Inflammatory macrophage (primary cell): ENCODE data around the gene CEACAM21.

Experiments
- DNase-seq, 2 donors: peaks; one replicate each; pipeline ENCODE4 v3.0.0-alpha.2; 2020 to 2022

The CEACAM21 gene

DNA sequence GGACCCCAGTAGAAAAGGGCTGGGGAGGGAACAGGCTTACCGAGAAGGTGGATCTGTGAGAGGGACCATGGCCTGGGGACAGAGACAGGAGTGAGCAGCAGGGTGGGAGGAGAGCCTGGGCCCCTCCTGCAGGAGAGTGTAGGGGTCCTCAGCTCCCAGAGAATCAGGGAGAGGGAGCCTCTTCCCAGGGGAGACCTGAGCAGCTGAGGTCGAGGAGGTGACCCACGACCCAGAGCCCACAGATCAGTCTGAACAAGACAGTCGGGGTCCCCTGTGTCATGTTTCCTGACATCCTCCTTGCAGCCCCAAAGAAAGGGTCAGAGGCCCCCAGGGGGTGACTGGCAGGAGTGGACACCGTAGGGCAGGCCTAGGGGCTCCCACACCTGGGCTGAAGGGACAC, 44.2 kb downstream of the CEACAM21 start:
- no peak for DNase-seq

DNA sequence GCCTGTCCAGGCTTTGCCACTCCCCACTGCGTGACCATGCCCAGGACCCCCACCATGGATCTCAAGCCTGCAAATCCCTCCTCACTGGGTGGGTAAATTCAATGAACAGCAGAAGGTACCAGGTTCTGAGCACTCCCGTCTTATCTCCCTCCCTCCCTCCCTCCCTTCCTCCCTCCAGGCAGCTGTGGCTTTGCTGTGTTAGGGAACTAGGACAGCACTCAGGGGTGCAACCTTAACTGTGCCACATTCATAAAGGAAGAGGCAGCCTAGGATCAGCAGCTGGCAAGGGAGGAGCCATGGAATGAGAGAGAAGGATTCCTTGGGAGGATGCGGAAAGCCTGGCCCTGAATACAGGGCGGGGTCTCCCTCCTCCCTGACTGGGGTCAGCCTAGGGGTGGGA, 45.3 kb downstream of the CEACAM21 start:
- DNase-seq, result no peak

DNA sequence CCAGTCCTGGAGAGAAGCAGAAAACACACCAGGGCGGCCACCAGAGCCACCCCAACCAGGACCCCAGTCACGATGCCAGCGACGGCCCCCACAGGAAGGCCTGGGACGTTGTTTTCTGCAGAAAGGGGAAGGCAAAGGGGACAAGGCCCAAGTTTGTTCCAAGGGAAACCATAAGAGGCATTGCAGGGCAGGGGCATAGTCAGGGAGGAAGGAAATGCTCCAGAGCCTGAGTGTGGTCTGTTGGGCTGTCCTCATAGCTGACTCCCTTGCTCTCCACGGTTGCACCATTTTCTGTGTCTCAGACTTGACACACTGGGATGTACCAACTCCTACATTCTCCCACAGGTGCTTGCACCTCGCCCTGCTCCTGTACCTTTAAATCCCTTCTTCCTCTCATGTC, 45.7 kb downstream of the CEACAM21 start:
- peak; percentile 76 to 79 for DNase-seq

DNA sequence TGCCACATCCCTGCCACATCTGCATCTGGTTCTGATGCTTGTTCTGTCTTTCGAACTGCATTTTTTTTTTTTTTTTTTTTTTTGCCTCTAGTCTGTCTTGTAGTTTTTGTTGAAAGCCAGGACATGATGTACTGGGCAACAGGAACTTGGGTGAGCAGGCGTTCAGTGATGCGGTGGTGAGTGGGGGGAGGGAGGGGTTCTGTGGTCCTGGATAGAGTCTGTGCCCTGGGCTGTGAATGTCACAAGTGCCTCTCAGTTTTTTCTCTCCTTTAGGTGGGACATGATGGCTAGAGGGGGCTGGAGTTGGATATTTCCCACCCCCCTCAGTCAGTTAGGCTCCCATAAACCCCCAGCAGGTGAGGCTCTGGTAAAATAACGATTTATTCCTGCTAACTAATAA, 47.4 kb downstream of the CEACAM21 start:
- no peak for DNase-seq

DNA sequence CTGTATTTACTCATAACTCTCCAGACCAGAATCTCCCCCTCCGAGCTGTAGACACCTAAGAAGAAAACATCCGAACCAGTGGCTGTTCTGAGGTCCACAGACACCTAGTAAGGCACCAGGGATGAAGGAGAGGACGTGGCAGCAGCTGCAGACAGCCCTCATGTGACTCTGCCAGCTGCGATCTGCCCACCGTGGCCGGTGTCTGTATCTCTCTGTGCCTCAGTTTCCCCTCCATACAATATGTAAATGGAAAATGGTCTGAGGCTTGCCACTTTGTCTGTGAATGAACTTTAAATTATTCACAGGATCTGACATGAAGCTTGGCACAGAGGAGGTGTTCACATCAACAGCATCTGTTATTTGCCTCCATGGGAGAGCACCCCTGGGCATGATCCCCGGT, 48.5 kb downstream of the CEACAM21 start:
- DNase-seq, result no peak

DNA sequence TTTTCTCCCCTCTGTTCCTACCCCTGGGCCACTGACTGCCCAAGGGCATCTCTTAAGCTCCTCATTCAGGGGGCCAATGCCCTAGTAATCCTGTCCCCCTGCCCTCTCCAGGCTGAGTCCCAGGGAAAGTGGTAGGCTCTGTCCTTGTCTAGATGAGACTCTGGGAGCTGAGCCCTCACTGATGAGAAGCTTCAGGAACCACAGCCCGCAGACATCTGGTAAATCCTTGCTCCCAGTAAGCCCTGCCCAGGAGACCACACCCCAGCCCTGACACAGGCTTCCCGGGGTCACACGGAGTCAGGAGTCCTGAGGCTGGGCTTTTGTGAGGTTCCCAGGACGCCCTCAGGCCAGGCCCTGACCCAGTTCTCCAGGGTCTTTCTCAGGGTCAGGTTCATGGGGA, 49.0 kb downstream of the CEACAM21 start:
- DNase-seq, result no peak

DNA sequence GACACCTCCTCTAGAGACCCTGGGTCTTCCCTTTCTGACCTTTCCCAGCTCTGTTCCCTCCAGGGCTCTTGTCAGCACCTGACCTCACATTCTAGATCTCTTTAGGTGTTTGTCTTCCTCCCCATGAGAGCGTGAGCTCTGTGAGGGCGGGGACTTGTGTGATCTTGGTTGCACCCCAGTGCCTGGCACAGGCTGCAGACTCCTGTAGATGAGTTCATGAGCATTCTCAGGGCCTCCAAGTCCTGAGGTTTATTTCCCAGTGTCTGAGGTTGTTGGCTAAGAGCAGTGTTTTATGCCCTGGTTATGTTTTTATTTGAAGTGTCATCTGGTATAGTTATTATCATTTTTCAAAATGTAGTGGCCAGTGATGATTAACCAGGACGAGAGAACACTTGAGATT, 50.3 kb downstream of the CEACAM21 start:
- DNase-seq, result no peak

DNA sequence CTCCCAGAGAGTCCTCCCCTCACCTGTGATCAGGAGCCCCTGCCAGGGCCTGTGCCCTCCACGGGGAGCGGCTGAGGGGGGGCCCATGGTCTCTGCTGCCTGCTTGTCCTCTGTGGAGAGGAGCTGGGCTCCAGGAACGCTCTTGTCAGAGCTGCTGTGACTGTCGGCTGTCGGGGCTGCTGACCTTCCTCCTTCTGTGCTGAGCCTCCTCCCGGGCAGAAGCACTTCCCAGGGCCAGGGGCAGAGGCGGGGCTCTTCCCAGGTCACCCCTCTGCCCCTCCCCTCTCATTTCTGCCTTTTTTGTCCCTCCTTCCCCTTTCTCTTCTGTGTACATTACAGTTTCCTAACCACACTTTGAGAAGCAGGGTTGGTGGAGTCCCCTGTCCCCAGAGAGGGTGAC, 50.9 kb downstream of the CEACAM21 start, which contains the start of gene CEACAM4:
CEACAM4 (minus strand) TSS at position 198 of the 400 bp plus-strand sequence; CDS start at position 87, 111 bp downstream.
- peak; percentile 68 to 81 for DNase-seq

DNA sequence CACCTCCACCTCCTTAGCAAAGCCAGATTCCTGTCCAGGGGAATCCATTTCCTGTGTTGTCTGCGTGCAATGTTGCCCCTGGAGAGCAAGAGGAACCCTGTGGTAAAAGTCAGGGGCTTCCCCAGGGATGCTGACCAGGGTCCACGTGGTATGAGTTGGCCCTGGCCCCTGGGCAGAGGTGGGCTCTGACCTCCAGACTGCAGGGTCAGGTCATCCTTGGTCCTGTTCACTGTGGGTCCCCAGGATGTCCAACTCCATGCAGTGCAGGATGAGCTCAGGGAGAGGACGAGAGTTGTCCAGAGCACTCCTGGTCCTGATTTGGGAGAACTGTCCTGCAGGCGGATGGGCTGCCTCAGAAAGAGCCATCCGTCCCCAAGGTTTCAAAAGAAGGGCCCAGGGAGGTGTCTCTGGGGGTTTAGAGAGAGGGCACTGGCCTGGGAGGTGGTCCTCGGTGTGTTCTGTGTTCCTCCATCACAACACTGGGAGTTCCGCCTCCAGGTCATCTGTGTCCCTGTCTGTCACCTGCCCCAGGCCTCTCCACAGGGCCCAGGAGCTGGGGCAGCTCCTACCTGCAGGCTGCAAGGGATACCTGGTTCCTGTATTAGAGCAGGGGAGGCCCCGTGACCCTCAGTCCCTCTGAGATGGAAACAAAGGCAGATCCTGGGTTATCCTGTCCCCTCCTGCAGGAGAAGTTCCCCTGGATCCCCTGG, 52.2 kb downstream of the CEACAM21 start:
- no peak for DNase-seq
